Body of pancreas (tissue), 4 donors: ENCODE results near the gene CGNL1. TPM values are rescaled to one million over a fixed set of nuclear protein-coding genes. Genes with fewer than 3 reads are reported as not detected.

Experiments
- ATAC-seq: fragments of 150-250 bp; one replicate; pipeline ENCODE4 v1.9.1; 2016
- DNase-seq, 4 donors: peaks; one replicate each; pipeline ENCODE4 v3.0.0-alpha.2; 2019
- H3K27ac ChIP-seq, 4 donors: fragments of 200-600 bp; sonication (generic); 1 replicate in 3 of 4; 2 replicates in 1 of 4; pipeline versions ENCODE4 v1.5.1 to v1.6.1; 2016 to 2019; ENCODE audit warnings: mild to moderate bottlenecking in 1 of 4, mixed read lengths in 1 of 4, moderate library complexity in 1 of 4
- H3K27me3 ChIP-seq, 2 donors: fragments of 200-600 bp; sonication (generic); one replicate each; pipeline ENCODE4 v1.6.0; 2016; ENCODE audit warnings: mild to moderate bottlenecking in 1 of 2
- H3K36me3 ChIP-seq, 2 donors: fragments of 200-600 bp; sonication (generic); replicated peaks in 1 of 2; 2 replicates each; pipeline ENCODE4 v1.5.1; 2016; ENCODE audit warnings: low read depth in 2 of 2; ENCODE audit not compliant: insufficient read depth in 1 of 2
- H3K4me1 ChIP-seq: fragments of 200-600 bp; sonication (generic); one replicate; pipeline ENCODE4 v1.6.0; 2016
- H3K4me3 ChIP-seq, 2 donors: fragments of 200-600 bp; sonication (generic); 1 replicate in 1 of 2; 2 replicates in 1 of 2; pipeline ENCODE4 v1.5.1; 2016 to 2019
- H3K9me3 ChIP-seq, 3 donors: fragments of 200-600 bp; sonication (generic); 1 replicate in 2 of 3; 2 replicates in 1 of 3; pipeline ENCODE4 v1.5.1; 2016
- CTCF ChIP-seq, 7 experiments: fragments of 450-650 bp in 4 of 7; fragments of 200-600 bp in 3 of 7; sonication (generic) in 3 of 7; IDR thresholded peaks; one replicate each; pipeline ENCODE4 v1.5.1; 2016 to 2019; ENCODE audit warnings: antibody characterized with exemption in 7 of 7
- POLR2A ChIP-seq, 3 donors: fragments of 450-650 bp; IDR thresholded peaks; one replicate each; pipeline ENCODE4 v1.6.1; 2016; ENCODE audit warnings: antibody characterized with exemption in 3 of 3, mild to moderate bottlenecking in 2 of 3
- WGBS, 2 donors: methylation state at CpG; one replicate each; pipeline ENCODE4 v1.1.5; 2017; 5-methylcytosine and 5-hydroxymethylcytosine counted together
- intact Hi-C: fragments of 100-400 bp; cut with DNase I; formaldehyde crosslinking; loops from one replicate; pipeline ENCODE4 v1.15.1; 2023
- total RNA-seq, 2 donors: library from RNA; depleted of rRNA; stranded (reverse); fragments of >200 nt; gene quantifications; one replicate each; pipeline ENCODE4 v1.1.0, GENCODE V29; 2016

Gene CGNL1
- total RNA-seq, 2 donors from 2014 or later = 24.7 to 30.6 TPM

GRCh38 chr15:57591822-57592367 is 215.6 kb downstream of the CGNL1 start, which contains the start of gene MYZAP:
Gene MYZAP (plus strand): TSS chr15:57591904. CDS start chr15:57592035, 131 bp downstream.
- ATAC-seq = peak; percentile 76
- intact Hi-C loops = no loop called here

DNA sequence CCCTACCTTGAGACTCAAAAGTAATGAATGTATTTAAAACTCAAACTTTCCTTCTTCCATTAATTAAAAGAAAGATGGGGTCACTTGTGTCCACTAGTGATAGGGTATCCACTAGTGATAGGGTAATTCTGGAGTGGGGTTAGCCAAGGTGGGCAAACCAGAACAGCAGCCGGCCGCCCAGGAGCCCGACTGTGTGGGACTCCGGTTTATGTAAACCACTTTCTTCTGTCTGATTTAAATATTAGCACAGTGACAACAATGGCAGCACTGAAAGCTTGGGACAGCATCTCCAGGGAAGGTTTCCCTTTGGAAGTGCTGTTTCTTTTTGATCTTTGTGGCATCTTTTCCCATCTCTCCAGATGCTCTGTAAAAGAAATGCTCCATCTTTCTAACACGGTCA is 216.1 kb downstream of the CGNL1 start:
- ATAC-seq (no peak), DNase-seq (peak in 1 of 4 donors; percentile 36)
- intact Hi-C loops = no loop called here
- peak overlapping the region; percentile 82 to 91 (median 87) for H3K27ac ChIP-seq
- H3K27me3 ChIP-seq = no peaks in the 10 kb centered on the region
- H3K4me1 ChIP-seq = peaks cover 66% of the 10 kb centered on the region
- no peaks in the 10 kb centered on the region for H3K36me3 ChIP-seq
- TF ChIP-seq POLR2A (IDR thresholded peaks at IDR 0.05) = no peak
- TF ChIP-seq CTCF (IDR thresholded peaks at IDR 0.05) = no peak
- H3K4me3 ChIP-seq = peak overlapping the region; percentile 40 to 63
- 6 to 20% methylated on average over 5 of the region's 5 CpGs for WGBS, 2 donors
- H3K9me3 ChIP-seq = no peaks in the 10 kb centered on the region

More at GRCh38 chr15:57591822-57592367, 215.6 kb downstream of the CGNL1 start, which contains the start of gene MYZAP:
- H3K27me3 ChIP-seq = no peaks in the 10 kb centered on the region
- 0 to 1% methylated on average over 21 to 49 of the region's 58 CpGs for WGBS, 2 donors
- no peaks in the 10 kb centered on the region for H3K36me3 ChIP-seq
- DNase-seq = peak in 3 of 4 donors; percentile 79 to 86 (median 81)
- H3K4me3 ChIP-seq = peak within 1 kb of the TSS; percentile 40 to 63
- no peaks in the 10 kb centered on the region for H3K9me3 ChIP-seq
- TF ChIP-seq CTCF (IDR thresholded peaks at IDR 0.05) = no peak
- peak; percentile 33 to 65 (median 38) for TF ChIP-seq POLR2A (IDR thresholded peaks at IDR 0.05)
- peak within 1 kb of the TSS; percentile 82 to 91 (median 87) for H3K27ac ChIP-seq
- peaks cover 61% of the 10 kb centered on the region for H3K4me1 ChIP-seq

- no peaks in the 10 kb centered on the region for H3K9me3 ChIP-seq
- peak overlapping the region in 1 of 2 donors; percentile 40 for H3K4me3 ChIP-seq
- no peaks in the 10 kb centered on the region for H3K36me3 ChIP-seq
- WGBS, 2 donors = 21 to 28% methylated on average over 5 of the region's 5 CpGs
- DNase-seq (peak in 1 of 4 donors; percentile 21), ATAC-seq (no peak)
- intact Hi-C loops = no loop called here
- peak overlapping the region in 3 of 4 donors; percentile 82 to 91 (median 90) for H3K27ac ChIP-seq
- TF ChIP-seq CTCF (IDR thresholded peaks at IDR 0.05) = no peak
- no peak for TF ChIP-seq POLR2A (IDR thresholded peaks at IDR 0.05)
- peaks cover 71% of the 10 kb centered on the region for H3K4me1 ChIP-seq
- no peaks in the 10 kb centered on the region for H3K27me3 ChIP-seq
Observed at GRCh38 chr15:57592836-57593420, 216.6 kb downstream of the CGNL1 start.

GRCh38 chr15:57594479-57594878 is 218.2 kb downstream of the CGNL1 start:
- WGBS, 2 donors = 42 to 68% methylated on average over 6 of the region's 6 CpGs
- no peaks in the 10 kb centered on the region for H3K27me3 ChIP-seq
- DNase-seq = no peak
- H3K4me1 ChIP-seq = peaks cover 86% of the 10 kb centered on the region
- no peak overlapping the region for H3K4me3 ChIP-seq
- intact Hi-C loops = no loop called here
- no peaks in the 10 kb centered on the region for H3K36me3 ChIP-seq
- H3K9me3 ChIP-seq = no peaks in the 10 kb centered on the region
- peak overlapping the region; percentile 82 to 91 (median 88) for H3K27ac ChIP-seq
- TF ChIP-seq CTCF (IDR thresholded peaks at IDR 0.05) (no peak), POLR2A (IDR thresholded peaks at IDR 0.05) (no peak)
- ATAC-seq = no peak
